ENCODE measurements around the gene RAPGEF4.

Gene RAPGEF4

DNA sequence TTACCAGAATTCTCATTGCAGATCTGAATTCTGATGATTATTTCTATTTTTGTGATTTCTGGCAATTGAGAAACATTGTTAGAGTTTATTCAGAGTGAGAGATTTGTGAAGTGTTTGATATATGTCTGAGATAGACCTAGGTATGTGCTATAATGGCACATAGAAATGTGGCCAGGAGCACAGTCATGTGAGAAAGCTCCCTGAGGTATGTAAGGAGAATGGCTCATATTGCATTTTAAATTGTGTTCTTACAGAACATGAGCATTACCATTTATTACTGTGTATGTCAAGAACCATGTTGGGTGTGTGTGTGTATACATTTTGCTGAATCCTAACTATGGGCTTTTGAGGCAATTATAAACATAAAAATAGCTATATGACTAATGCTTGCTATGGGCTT is 101.2 kb downstream of the RAPGEF4 start:
- TF ChIP-seq, protein P1, sequence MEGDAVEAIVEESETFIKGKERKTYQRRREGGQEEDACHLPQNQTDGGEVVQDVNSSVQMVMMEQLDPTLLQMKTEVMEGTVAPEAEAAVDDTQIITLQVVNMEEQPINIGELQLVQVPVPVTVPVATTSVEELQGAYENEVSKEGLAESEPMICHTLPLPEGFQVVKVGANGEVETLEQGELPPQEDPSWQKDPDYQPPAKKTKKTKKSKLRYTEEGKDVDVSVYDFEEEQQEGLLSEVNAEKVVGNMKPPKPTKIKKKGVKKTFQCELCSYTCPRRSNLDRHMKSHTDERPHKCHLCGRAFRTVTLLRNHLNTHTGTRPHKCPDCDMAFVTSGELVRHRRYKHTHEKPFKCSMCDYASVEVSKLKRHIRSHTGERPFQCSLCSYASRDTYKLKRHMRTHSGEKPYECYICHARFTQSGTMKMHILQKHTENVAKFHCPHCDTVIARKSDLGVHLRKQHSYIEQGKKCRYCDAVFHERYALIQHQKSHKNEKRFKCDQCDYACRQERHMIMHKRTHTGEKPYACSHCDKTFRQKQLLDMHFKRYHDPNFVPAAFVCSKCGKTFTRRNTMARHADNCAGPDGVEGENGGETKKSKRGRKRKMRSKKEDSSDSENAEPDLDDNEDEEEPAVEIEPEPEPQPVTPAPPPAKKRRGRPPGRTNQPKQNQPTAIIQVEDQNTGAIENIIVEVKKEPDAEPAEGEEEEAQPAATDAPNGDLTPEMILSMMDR (IDR thresholded peaks at IDR 0.05; ENCODE audit: low read depth, low read length) = no peak
- no peak for DNase-seq (ENCODE audit: extremely low read depth, low read depth)

GRCh38 chr2:172839446-172839845 is 103.8 kb downstream of the RAPGEF4 start:
- TF ChIP-seq, protein P1 (IDR thresholded peaks at IDR 0.05; ENCODE audit: low read depth, low read length) = no peak
- DNase-seq (ENCODE audit: extremely low read depth, low read depth) = no peak

DNA sequence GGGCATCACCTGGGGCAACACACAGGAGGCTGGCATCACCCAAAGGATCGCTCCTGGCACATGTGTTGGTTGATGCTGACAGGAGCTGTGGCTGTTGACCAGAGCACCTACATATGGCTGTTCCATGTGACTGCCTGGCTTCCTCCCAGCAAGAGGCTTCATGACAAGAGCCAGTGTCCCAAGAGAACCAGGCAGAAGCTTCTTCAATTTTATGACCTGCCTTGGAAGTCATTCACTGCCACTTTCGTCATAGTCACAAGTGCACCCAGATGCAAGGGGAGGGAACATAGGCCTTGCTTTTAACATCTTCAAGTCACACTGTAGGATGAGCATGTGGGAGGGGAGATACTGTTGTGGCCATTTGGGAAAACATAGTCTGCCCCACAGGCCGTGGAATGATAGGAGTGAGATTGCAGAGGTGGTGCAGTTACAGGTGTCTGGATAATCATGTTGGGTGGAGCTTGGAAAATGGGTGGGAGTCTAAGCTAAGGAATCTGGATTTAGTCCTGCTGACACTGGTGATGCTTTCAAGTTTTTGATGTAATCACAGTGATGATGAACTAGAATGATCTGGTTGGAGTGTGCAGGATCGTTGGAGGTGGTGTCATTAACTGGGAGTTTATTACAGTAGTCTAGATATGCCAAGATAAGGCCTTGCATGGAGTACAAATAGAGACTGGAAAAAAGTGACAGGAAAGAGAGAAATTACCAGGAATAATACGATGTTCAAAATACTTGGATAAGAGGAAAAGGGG is 107.0 kb downstream of the RAPGEF4 start:
- DNase-seq (ENCODE audit: extremely low read depth, low read depth) = no peak
- TF ChIP-seq, protein P1 (IDR thresholded peaks at IDR 0.05; ENCODE audit: low read depth, low read length) = no peak

DNA sequence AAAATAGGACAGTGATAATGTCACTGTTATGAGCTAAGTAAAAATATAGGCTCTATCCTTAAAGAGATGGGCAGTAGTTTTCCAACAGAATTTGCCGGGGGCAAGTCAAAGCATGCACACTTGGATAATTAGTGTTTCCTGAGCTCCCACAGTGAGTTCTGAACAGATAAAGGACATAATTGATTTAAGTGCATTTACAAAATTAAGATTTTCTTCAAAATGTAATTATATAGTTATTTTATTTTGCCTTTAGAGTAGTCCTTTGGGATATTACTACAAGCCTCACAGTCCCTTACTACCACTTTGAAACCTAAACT is 107.6 kb downstream of the RAPGEF4 start:
- TF ChIP-seq, protein P1 (IDR thresholded peaks at IDR 0.05; ENCODE audit: low read depth, low read length) = no peak
- no peak for DNase-seq (ENCODE audit: extremely low read depth, low read depth)

- no peak for DNase-seq (ENCODE audit: extremely low read depth, low read depth)
- TF ChIP-seq, protein P1 (IDR thresholded peaks at IDR 0.05; ENCODE audit: low read depth, low read length) = no peak
These were observed 108.5 kb downstream of the RAPGEF4 start for GRCh38 chr2:172843902-172844715.

DNA sequence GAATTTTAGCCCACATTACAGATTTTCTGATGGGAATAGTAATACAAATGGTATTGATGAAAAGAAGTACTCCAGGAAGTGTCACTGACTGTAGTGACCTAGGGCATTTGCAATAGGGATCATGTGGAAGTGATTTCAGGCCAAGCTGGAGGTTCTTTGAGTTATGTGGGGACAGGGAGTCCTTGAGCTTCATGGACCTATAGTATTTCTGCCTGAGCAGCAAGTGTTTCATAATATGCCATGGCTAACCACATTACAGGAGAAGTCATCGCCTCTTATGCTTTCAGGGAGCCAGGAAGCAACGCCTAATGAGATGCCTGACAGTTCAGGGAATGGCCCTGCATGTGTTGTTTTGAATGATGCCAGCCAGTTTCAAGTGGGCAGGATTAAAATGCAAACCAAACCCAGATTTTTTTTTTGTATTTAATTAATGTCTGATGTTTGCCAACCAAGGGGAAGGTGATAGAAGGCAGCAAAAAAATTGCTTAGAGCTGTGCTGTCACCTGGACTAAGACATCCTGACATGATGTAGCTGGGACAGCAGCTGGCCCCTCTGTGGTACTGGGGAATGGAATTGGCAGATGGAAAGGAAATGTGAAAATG is 109.5 kb downstream of the RAPGEF4 start:
- TF ChIP-seq, protein P1 (IDR thresholded peaks at IDR 0.05; ENCODE audit: low read depth, low read length) = no peak
- DNase-seq (ENCODE audit: extremely low read depth, low read depth) = no peak

GRCh38 chr2:172846551-172846950 is 110.9 kb downstream of the RAPGEF4 start:
- TF ChIP-seq, protein P1 (IDR thresholded peaks at IDR 0.05; ENCODE audit: low read depth, low read length) = no peak
- DNase-seq (ENCODE audit: extremely low read depth, low read depth) = no peak

Data from AG09319 (cell line).